SU-DHL-6 (cell line): ENCODE data around the gene ABCC8.
A peak's percentile ranks its signal among the peaks of the same experiment; 100 is the strongest.

Experiments used
- H2AFZ ChIP-seq: fragments of 200-600 bp; sonication (generic); 2 replicates; pipeline ENCODE4 v1.6.1; 2014; ENCODE audit warnings: low read depth, mild to moderate bottlenecking, moderate library complexity, mixed read lengths, antibody characterized with exemption, low read length; ENCODE audit not compliant: severe bottlenecking
- H3F3A ChIP-seq: fragments of 200-600 bp; shearing (Covaris generic); 2 replicates; pipeline ENCODE4 v1.6.0; 2016; ENCODE audit warnings: antibody characterized with exemption, mild to moderate bottlenecking; ENCODE audit not compliant: insufficient read depth
- H3K27ac ChIP-seq: fragments of 200-600 bp; sonication (generic); 2 replicates; pipeline ENCODE4 v1.5.1; 2016; ENCODE audit warnings: low read depth, mild to moderate bottlenecking, low read length, moderate library complexity, mixed read lengths
- H3K27me3 ChIP-seq: fragments of 200-600 bp; sonication (generic), shearing (Covaris generic); 2 replicates; pipeline ENCODE4 v1.6.0; 2014; ENCODE audit warnings: mild to moderate bottlenecking, low read length
- H3K36me3 ChIP-seq: fragments of 200-600 bp; sonication (generic); 2 replicates; pipeline ENCODE4 v1.6.1; 2014; ENCODE audit warnings: mild to moderate bottlenecking, low read length, mixed read lengths
- H3K4me2 ChIP-seq: fragments of 300-600, 200-600 bp; shearing (Covaris generic), sonication (generic); 2 replicates; pipeline ENCODE4 v1.6.0; 2014; ENCODE audit warnings: low read length, low read depth, mild to moderate bottlenecking; ENCODE audit not compliant: poor library complexity, severe bottlenecking
- H3K4me3 ChIP-seq: fragments of 200-600 bp; sonication (generic); 2 replicates; pipeline ENCODE4 v1.5.1; 2014; ENCODE audit warnings: antibody characterized with exemption, low read length, mild to moderate bottlenecking, mixed read lengths; ENCODE audit not compliant: insufficient read depth, poor library complexity, severe bottlenecking
- H3K79me2 ChIP-seq: fragments of 200-600 bp; sonication (generic); 2 replicates; pipeline ENCODE4 v1.6.1; 2014; ENCODE audit warnings: mild to moderate bottlenecking, low read length, moderate library complexity; ENCODE audit not compliant: insufficient read depth
- H3K9ac ChIP-seq: fragments of 200-600 bp; sonication (generic); 2 replicates; pipeline ENCODE4 v1.7.0; 2014; ENCODE audit warnings: mild to moderate bottlenecking, low read length
- H3K9me2 ChIP-seq: fragments of 200-600 bp; sonication (generic); replicated peaks from 2 replicates; pipeline ENCODE4 v1.6.1; 2014; ENCODE audit warnings: low read length; ENCODE audit not compliant: insufficient read depth
- H3K9me3 ChIP-seq: fragments of 200-600 bp; sonication (generic); 2 replicates; pipeline ENCODE4 v1.6.1; 2014; ENCODE audit warnings: low read length, mixed read lengths; ENCODE audit not compliant: insufficient read depth
- H4K20me1 ChIP-seq: fragments of 200-600 bp; sonication (generic); 2 replicates; pipeline ENCODE4 v1.6.1; 2014; ENCODE audit warnings: low read depth, mild to moderate bottlenecking, antibody characterized with exemption, low read length, moderate library complexity, mixed read lengths
- EZH2phosphoT487 ChIP-seq: fragments of 200-600 bp; sonication (generic), shearing (Covaris generic); conservative IDR thresholded peaks from 2 replicates; pipeline ENCODE4 v1.6.1; 2018; ENCODE audit warnings: mild to moderate bottlenecking, antibody characterized with exemption, low read length, moderate library complexity, mixed read lengths
- TF ChIP-seq, protein P1 (sequence below): fragments of 200-600 bp; sonication (generic); IDR thresholded peaks from one replicate; pipeline ENCODE4 v1.5.1; 2017; ENCODE audit warnings: antibody characterized with exemption, mild to moderate bottlenecking, low read length, moderate library complexity; ENCODE audit not compliant: insufficient read depth, poor library complexity, severe bottlenecking

The ABCC8 gene

DNA sequence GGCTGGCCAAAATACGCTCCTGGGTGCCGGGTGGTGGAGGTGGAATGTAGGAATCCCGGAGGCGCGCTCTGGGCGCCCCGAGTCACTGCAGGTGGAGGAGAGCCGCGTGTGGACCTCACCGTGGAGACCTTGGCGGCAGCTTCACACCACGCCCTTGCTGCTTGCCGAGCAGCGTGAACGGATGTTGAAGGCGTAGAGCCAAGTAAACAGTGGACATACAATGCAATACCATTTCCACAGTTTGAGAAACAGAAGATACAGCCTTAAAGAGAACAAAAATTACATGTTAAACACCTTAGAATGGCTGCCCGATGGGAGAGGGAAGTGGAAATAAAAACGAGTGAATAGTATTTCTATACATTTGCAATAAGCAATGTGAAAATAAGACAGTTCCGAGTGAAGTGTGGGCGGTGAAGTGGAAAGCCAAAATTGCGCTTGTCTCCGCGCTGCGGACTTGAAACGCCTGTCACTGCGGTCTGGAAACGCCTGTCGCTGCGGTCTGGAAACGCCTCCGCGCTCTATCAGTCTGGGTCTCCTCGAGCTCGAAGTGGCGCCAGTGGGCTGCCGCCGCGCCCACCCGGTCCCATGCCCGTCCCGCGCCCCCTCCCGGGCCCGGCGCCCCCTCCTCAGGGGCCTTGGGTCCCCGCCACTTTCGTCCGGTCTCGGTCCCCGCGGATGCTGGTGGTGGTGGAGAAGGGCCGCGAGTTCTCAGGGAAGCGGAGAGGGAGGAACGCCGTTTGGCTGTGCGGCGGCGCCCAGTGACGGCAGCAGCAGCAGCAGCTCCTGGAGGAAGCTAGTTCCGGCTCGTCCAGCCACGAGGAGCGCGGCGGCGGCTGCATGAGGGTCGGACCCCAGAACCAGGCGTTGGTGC is 123.5 kb downstream of the ABCC8 start:
- peaks cover 7% of the 10 kb centered on the region; the same call in 1 of the 2 replicates for H4K20me1 ChIP-seq
- H3K27ac ChIP-seq: peak overlapping the region; percentile 89
- no peaks in the 10 kb centered on the region for H3K9me3 ChIP-seq
- H3K9me2 ChIP-seq: no peaks in the 10 kb centered on the region
- H3K9ac ChIP-seq: peak overlapping the region; percentile 76
- H2AFZ ChIP-seq: peak overlapping the region; percentile 70
- H3K27me3 ChIP-seq: no peaks in the 10 kb centered on the region
- H3K4me2 ChIP-seq: peak overlapping the region; percentile 77
- H3F3A ChIP-seq: peaks cover 38% of the 10 kb centered on the region
- peak overlapping the region; percentile 79 for H3K4me3 ChIP-seq
- TF ChIP-seq, protein P1, sequence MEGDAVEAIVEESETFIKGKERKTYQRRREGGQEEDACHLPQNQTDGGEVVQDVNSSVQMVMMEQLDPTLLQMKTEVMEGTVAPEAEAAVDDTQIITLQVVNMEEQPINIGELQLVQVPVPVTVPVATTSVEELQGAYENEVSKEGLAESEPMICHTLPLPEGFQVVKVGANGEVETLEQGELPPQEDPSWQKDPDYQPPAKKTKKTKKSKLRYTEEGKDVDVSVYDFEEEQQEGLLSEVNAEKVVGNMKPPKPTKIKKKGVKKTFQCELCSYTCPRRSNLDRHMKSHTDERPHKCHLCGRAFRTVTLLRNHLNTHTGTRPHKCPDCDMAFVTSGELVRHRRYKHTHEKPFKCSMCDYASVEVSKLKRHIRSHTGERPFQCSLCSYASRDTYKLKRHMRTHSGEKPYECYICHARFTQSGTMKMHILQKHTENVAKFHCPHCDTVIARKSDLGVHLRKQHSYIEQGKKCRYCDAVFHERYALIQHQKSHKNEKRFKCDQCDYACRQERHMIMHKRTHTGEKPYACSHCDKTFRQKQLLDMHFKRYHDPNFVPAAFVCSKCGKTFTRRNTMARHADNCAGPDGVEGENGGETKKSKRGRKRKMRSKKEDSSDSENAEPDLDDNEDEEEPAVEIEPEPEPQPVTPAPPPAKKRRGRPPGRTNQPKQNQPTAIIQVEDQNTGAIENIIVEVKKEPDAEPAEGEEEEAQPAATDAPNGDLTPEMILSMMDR: no peak
- TF ChIP-seq EZH2phosphoT487: no peak
- H3K79me2 ChIP-seq: peaks cover 53% of the 10 kb centered on the region
- peaks cover 17% of the 10 kb centered on the region for H3K36me3 ChIP-seq

DNA sequence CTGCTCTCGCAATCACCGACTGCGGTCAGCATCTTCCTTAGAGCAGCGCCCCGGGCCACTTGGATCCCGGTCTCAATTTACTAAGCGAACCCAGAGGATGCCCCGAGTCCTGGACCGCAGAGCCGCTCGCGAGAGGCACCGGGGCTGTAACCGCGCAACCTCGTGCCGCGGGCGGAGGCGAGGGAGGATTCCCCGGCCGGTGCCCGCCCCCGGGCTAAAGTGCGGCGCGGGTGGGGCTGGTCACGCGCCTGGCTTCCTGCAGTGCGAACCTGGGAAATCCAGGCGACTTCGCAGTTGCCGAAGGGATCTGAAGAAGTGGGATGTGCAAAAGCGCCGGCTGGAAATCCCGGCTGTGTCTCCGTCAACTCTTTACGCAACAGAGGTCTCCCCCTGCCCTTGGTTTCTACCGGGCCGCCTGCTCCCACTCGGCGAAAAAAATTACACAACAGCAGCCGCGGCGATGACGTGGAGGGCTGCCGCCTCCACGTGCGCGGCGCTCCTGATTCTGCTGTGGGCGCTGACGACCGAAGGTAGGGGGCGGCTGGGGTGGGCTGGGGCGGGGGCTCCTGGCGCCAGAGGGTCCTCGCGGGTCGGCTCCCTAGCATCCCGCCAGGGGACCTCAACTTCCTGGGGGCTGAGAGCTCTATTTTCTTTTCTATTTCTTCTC is 125.0 kb downstream of the ABCC8 start, which contains the start of gene NCR3LG1:
NCR3LG1 (plus strand) TSS at position 291 of the 667 bp plus-strand sequence; CDS start at position 461, 170 bp downstream.
- Histone ChIP-seq H3K79me2 (peaks cover 38% of the 10 kb centered on the region), H3K9me3 (no peaks in the 10 kb centered on the region), H3K9me2 (no peaks in the 10 kb centered on the region), H4K20me1 (no peaks in the 10 kb centered on the region; the same call in 1 of the 2 replicates), H3K9ac (peak within 1 kb of the TSS; percentile 76), H2AFZ (peak within 1 kb of the TSS; percentile 93), H3K27me3 (no peaks in the 10 kb centered on the region), H3F3A (peaks cover 45% of the 10 kb centered on the region), H3K4me3 (peak within 1 kb of the TSS; percentile 79), H3K27ac (peak within 1 kb of the TSS; percentile 89), H3K36me3 (peaks cover 4% of the 10 kb centered on the region), H3K4me2 (peak within 1 kb of the TSS; percentile 77)
- TF ChIP-seq EZH2phosphoT487: no peak
- TF ChIP-seq, protein P1: no peak

DNA sequence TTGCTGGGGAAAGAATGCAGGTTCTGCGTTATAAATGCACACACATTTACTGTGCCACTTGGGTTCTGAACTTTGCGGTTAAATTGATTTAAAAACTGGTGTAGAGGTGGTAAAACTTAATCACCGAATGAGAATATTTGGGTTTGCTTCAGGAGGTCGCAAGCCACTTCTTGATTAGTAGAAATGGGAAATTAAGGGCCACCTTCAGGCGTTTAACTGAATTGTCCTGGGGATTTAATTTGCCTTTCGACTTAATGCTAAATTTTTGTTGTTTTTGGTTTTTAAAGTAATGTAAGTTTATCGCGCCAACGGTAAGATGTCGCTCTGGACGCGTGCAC is 125.5 kb downstream of the ABCC8 start:
- Histone ChIP-seq H4K20me1 (no peaks in the 10 kb centered on the region; the same call in 1 of the 2 replicates), H3K9ac (peak overlapping the region; percentile 76), H3K4me3 (peak overlapping the region; percentile 79), H3K79me2 (peaks cover 33% of the 10 kb centered on the region), H3K27me3 (no peaks in the 10 kb centered on the region), H3K4me2 (peak overlapping the region; percentile 77), H3K27ac (peak overlapping the region; percentile 89), H3F3A (peaks cover 46% of the 10 kb centered on the region), H3K9me2 (no peaks in the 10 kb centered on the region), H3K36me3 (peaks cover 4% of the 10 kb centered on the region; the same call in 1 of the 2 replicates), H2AFZ (peak overlapping the region; percentile 93), H3K9me3 (no peaks in the 10 kb centered on the region)
- no peak for TF ChIP-seq EZH2phosphoT487
- TF ChIP-seq, protein P1: no peak
